ENCODE results near the gene ANKRD13C.

- no peak for TF ChIP-seq EZH2 (IDR thresholded peaks at IDR 0.05; ENCODE audit: borderline replicate concordance, low read depth, low read length, poor library complexity, severe bottlenecking)
- TF ChIP-seq, protein P1, sequence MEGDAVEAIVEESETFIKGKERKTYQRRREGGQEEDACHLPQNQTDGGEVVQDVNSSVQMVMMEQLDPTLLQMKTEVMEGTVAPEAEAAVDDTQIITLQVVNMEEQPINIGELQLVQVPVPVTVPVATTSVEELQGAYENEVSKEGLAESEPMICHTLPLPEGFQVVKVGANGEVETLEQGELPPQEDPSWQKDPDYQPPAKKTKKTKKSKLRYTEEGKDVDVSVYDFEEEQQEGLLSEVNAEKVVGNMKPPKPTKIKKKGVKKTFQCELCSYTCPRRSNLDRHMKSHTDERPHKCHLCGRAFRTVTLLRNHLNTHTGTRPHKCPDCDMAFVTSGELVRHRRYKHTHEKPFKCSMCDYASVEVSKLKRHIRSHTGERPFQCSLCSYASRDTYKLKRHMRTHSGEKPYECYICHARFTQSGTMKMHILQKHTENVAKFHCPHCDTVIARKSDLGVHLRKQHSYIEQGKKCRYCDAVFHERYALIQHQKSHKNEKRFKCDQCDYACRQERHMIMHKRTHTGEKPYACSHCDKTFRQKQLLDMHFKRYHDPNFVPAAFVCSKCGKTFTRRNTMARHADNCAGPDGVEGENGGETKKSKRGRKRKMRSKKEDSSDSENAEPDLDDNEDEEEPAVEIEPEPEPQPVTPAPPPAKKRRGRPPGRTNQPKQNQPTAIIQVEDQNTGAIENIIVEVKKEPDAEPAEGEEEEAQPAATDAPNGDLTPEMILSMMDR (conservative IDR thresholded peaks at IDR 0.05; ENCODE audit: low read depth, low read length): peak; percentile 29; the same call in 1 of the 2 replicates
Observed at GRCh38 chr1:70221238-70222121, 133.0 kb downstream of the ANKRD13C start, which contains the start of gene SRSF11.

Data from A673 (cell line).